ENCODE measurements around the gene MRI1.
"Not testable (repeated sequence)": the region's sequence is repeated elsewhere in the genome, so short reads cannot be mapped to it uniquely, and the experiment has no call there.

The MRI1 gene

GRCh38 chr19:13764101-13764807 is at the start of gene MRI1:
TSS of gene MRI1 (plus strand) at chr19:13764522. CDS start at chr19:13764589, 67 bp downstream.
- DNase-seq (ENCODE audit: low read depth) = no peak

- no peak for DNase-seq (ENCODE audit: low read depth)
These were observed 47.1 kb upstream of the MRI1 start for GRCh38 chr19:13717194-13717643.

- no peak for DNase-seq (ENCODE audit: low read depth)
These were observed 45.6 kb upstream of the MRI1 start for GRCh38 chr19:13718733-13719132.

GRCh38 chr19:13722146-13722545 is 42.2 kb upstream of the MRI1 start:
- DNase-seq (ENCODE audit: low read depth) = no peak

GRCh38 chr19:13723206-13723605 is 41.1 kb upstream of the MRI1 start:
- DNase-seq (ENCODE audit: low read depth) = no peak

- no peak for DNase-seq (ENCODE audit: low read depth)
These were observed 38.0 kb upstream of the MRI1 start for GRCh38 chr19:13726323-13726722.

GRCh38 chr19:13727798-13728197 is 36.5 kb upstream of the MRI1 start:
- no peak for DNase-seq (ENCODE audit: low read depth)

GRCh38 chr19:13729859-13730258 is 34.5 kb upstream of the MRI1 start:
- no peak for DNase-seq (ENCODE audit: low read depth)

- peak; percentile 99 for DNase-seq (ENCODE audit: low read depth)
These were observed 33.0 kb upstream of the MRI1 start for GRCh38 chr19:13731147-13731964.

GRCh38 chr19:13732337-13732736 is 32.0 kb upstream of the MRI1 start:
- no peak for DNase-seq (ENCODE audit: low read depth)

GRCh38 chr19:13734751-13735150 is 29.6 kb upstream of the MRI1 start:
- no peak for DNase-seq (ENCODE audit: low read depth)

GRCh38 chr19:13738073-13738472 is 26.2 kb upstream of the MRI1 start:
- DNase-seq (ENCODE audit: low read depth) = no peak

GRCh38 chr19:13741893-13742292 is 22.4 kb upstream of the MRI1 start:
- no peak for DNase-seq (ENCODE audit: low read depth)

GRCh38 chr19:13742756-13743155 is 21.6 kb upstream of the MRI1 start:
- no peak for DNase-seq (ENCODE audit: low read depth)

- DNase-seq (ENCODE audit: low read depth) = no peak
These were observed 20.1 kb upstream of the MRI1 start for GRCh38 chr19:13744174-13744573.

- DNase-seq (ENCODE audit: low read depth) = no peak
These were observed 17.2 kb upstream of the MRI1 start for GRCh38 chr19:13747098-13747453.

- DNase-seq (ENCODE audit: low read depth) = no peak
These were observed 16.0 kb upstream of the MRI1 start for GRCh38 chr19:13748169-13748828.

- DNase-seq (ENCODE audit: low read depth) = no peak
These were observed 12.9 kb upstream of the MRI1 start for GRCh38 chr19:13751436-13751835.

GRCh38 chr19:13753622-13754021 is 10.7 kb upstream of the MRI1 start:
- not testable (repeated sequence) for DNase-seq (ENCODE audit: low read depth)

- no peak for DNase-seq (ENCODE audit: low read depth)
These were observed 8.1 kb upstream of the MRI1 start for GRCh38 chr19:13756210-13756609.

- no peak for DNase-seq (ENCODE audit: low read depth)
These were observed 6.2 kb upstream of the MRI1 start for GRCh38 chr19:13757805-13758772.

GRCh38 chr19:13758795-13759194 is 5.5 kb upstream of the MRI1 start:
- DNase-seq (ENCODE audit: low read depth) = no peak

Data from HS-5 (cell line).